Fibroblast of skin of left biceps (primary cell): ENCODE measurements around the gene PPARGC1A.
A peak's percentile ranks its signal among the peaks of the same experiment; 100 is the strongest.

ENCODE experiments used
- DNase-seq, 2 experiments: peaks; one replicate each; pipeline ENCODE4 v3.0.0-alpha.2; 2013; ENCODE audit warnings: low read depth in 2 of 2

PPARGC1A gene

GRCh38 chr4:23878912-23879732, 10.7 kb downstream of the PPARGC1A start:
- peak in 1 of 2 experiments; percentile 22 for DNase-seq

GRCh38 chr4:23878246-23878891, 11.5 kb downstream of the PPARGC1A start:
- no peak for DNase-seq

GRCh38 chr4:23877758-23878229, 12.1 kb downstream of the PPARGC1A start:
- DNase-seq = no peak

- DNase-seq = no peak
Measured at GRCh38 chr4:23876418-23877089, 13.3 kb downstream of the PPARGC1A start.

GRCh38 chr4:23875317-23875716, 14.5 kb downstream of the PPARGC1A start:
- no peak for DNase-seq

- DNase-seq = no peak
Measured at GRCh38 chr4:23874536-23874901, 15.3 kb downstream of the PPARGC1A start.

GRCh38 chr4:23873717-23874535, 15.9 kb downstream of the PPARGC1A start:
- no peak for DNase-seq

GRCh38 chr4:23871426-23871825, 18.4 kb downstream of the PPARGC1A start:
- no peak for DNase-seq

GRCh38 chr4:23866450-23867075, 23.3 kb downstream of the PPARGC1A start:
- no peak for DNase-seq

GRCh38 chr4:23861897-23862296, 27.9 kb downstream of the PPARGC1A start:
- DNase-seq = no peak

GRCh38 chr4:23860919-23861318, 28.9 kb downstream of the PPARGC1A start:
- no peak for DNase-seq

GRCh38 chr4:23857367-23857959, 32.4 kb downstream of the PPARGC1A start:
- DNase-seq = peak; percentile 15 to 18

GRCh38 chr4:23856630-23857029, 33.2 kb downstream of the PPARGC1A start:
- no peak for DNase-seq

- DNase-seq = no peak
Measured at GRCh38 chr4:23855912-23856605, 33.8 kb downstream of the PPARGC1A start.

GRCh38 chr4:23853986-23854660, 35.7 kb downstream of the PPARGC1A start:
- DNase-seq = no peak

- no peak for DNase-seq
Measured at GRCh38 chr4:23851464-23851863, 38.4 kb downstream of the PPARGC1A start.

- no peak for DNase-seq
Measured at GRCh38 chr4:23847158-23847557, 42.7 kb downstream of the PPARGC1A start.

GRCh38 chr4:23844961-23845360, 44.9 kb downstream of the PPARGC1A start:
- no peak for DNase-seq

- no peak for DNase-seq
Measured at GRCh38 chr4:23839279-23839678, 50.6 kb downstream of the PPARGC1A start.

GRCh38 chr4:23838607-23839006, 51.2 kb downstream of the PPARGC1A start:
- no peak for DNase-seq
